Spinal cord (tissue), 10 donors: ENCODE data around the gene WDFY3. TPM values are rescaled to one million over a fixed set of nuclear protein-coding genes. Genes with fewer than 3 reads are reported as not detected.

ENCODE experiments used
- DNase-seq, 6 donors: peaks; one replicate each; pipeline versions ENCODE4 v3.0.0 to v3.0.0-alpha.2; 2013 to 2015; ENCODE audit warnings: low spot score in 6 of 6, low read depth in 4 of 6
- H3K27ac ChIP-seq: one replicate; pipeline ENCODE4 v1.5.1; 2013; ENCODE audit warnings: low read depth, low read length, control low read depth
- H3K27me3 ChIP-seq: one replicate; pipeline ENCODE4 v1.6.1; 2013; ENCODE audit warnings: low read length; ENCODE audit not compliant: control insufficient read depth, insufficient read depth
- H3K36me3 ChIP-seq: one replicate; pipeline ENCODE4 v1.6.1; 2013; ENCODE audit warnings: low read length; ENCODE audit not compliant: control insufficient read depth, insufficient read depth
- H3K4me1 ChIP-seq: one replicate; pipeline ENCODE4 v1.6.1; 2013; ENCODE audit warnings: low read length; ENCODE audit not compliant: control insufficient read depth, insufficient read depth
- H3K4me3 ChIP-seq: one replicate; pipeline ENCODE4 v1.5.1; 2013; ENCODE audit warnings: low read depth, low read length, control low read depth
- H3K9me3 ChIP-seq: one replicate; pipeline ENCODE4 v1.6.1; 2013; ENCODE audit warnings: low read length; ENCODE audit not compliant: control insufficient read depth, insufficient read depth
- WGBS: methylation state at CpG from one replicate; pipeline ENCODE4 v1.1.5; 2013; ENCODE audit warnings: missing lambda C conversion rate; ENCODE audit not compliant: insufficient coverage; 5-methylcytosine and 5-hydroxymethylcytosine counted together
- polyA plus RNA-seq, 2 donors: library from polyadenylated mRNA; unstranded; fragments of 120-200 nt; gene quantifications; one replicate each; pipeline ENCODE4 v1.2.1, GENCODE V29; 2013; ENCODE audit not compliant: insufficient read length in 2 of 2
- total RNA-seq, 2 donors: library from RNA; depleted of rRNA in 1 of 2; stranded (reverse); fragments of 120-200 nt in 1 of 2; fragments of >200 nt in 1 of 2; gene quantifications; one replicate each; pipeline versions ENCODE4 v1.2.3 to v1.2.4, GENCODE V29; 2013 to 2014
- donor health status: healthy.

WDFY3 gene
- total and polyA plus RNA-seq, 4 donors, result 33.7 to 179 (median 78.4) TPM

DNA sequence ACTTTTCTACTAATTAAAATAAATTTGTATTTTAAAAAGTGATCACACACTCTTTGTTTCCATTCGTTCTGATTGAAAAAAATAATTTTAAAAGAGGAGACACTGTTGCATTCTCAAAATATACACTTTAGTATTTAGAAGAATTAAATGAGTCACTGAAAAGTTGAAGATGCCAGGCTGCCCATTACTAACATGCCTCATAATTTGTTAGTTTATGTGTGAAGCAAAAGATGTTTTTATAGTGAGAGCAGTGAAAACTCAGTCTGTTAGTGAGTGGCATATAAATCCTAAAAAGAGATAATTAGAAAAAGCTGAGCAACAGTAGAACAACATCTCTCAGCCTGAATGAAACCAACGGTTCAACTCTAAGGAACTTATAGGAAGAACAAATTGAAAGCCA is 240.1 kb downstream of the WDFY3 start:
- Histone ChIP-seq H3K4me1 (no peaks in the 10 kb centered on the region), H3K36me3 (no peaks in the 10 kb centered on the region), H3K27ac (no peak overlapping the region), H3K27me3 (no peaks in the 10 kb centered on the region), H3K9me3 (no peaks in the 10 kb centered on the region), H3K4me3 (no peak overlapping the region)
- DNase-seq, result no peak
- WGBS, result no CpG with 5 or more reads among the region's 2 CpGs

DNA sequence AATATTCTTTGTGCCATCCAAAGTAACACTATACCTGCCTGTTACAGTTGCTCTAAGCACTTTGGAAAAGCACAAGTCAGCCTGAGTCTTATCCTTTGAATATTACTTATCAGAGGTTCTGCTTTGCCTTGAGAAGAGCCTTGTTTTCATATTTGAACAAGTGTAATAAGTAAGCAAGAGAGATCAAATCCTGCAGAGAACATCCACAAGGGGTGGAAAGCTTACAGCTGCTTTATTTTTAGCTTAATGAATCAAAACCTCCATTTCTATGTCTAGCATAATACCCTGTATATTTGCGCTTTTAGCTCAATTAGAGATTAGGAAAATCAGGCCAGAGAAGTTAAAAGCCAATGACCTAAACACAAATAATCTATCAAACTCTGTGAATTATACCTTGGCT is 243.8 kb downstream of the WDFY3 start:
- DNase-seq, result no peak
- Histone ChIP-seq H3K36me3 (peaks cover 10% of the 10 kb centered on the region), H3K4me3 (no peak overlapping the region), H3K27me3 (no peaks in the 10 kb centered on the region), H3K27ac (no peak overlapping the region), H3K4me1 (no peaks in the 10 kb centered on the region), H3K9me3 (no peaks in the 10 kb centered on the region)
- WGBS, result 60% methylated on average over 1 of the region's 1 CpG

DNA sequence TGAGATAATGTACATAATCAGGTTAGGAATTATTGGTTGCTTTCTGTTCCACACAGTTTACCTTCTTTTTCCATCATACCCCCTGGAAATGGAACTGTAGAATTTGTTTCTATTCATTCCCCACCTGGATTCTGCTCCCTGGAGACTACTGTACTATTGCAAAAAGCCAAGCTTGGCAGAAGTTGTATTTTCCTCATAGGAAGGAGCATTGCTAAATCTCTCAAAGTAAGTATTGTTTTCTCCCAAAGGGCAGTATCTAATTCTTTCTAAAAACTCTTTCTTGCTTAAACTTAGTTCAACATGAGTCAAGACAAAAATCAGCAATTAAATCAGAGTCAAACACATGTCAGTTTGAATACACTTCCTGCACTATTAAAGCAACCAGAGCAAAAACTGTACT is 247.4 kb downstream of the WDFY3 start:
- no peak overlapping the region for H3K4me3 ChIP-seq
- H3K4me1 ChIP-seq, result no peaks in the 10 kb centered on the region
- no peaks in the 10 kb centered on the region for H3K27me3 ChIP-seq
- H3K27ac ChIP-seq, result no peak overlapping the region
- peaks cover 24% of the 10 kb centered on the region for H3K36me3 ChIP-seq
- peak in 1 of 6 donors; percentile 8 for DNase-seq
- H3K9me3 ChIP-seq, result no peaks in the 10 kb centered on the region

DNA sequence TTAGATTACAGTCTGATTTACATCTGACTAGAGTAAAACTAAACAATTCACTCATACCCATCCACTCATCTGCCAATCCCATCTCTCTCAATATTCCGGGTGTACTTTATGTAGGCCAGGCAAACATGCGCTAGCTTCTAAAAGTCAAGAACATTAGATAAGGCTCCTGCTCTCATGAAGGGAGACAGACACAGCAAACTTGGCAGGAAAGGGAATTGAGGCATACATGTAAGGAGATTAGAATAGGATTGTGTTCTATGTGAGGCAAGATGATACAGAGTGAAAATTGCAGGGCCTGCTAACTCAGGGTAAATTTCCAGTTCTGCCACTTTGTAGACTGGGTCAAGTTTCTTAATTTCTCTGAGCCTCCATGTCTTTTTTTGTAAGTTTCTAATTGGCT is 247.8 kb downstream of the WDFY3 start:
- Histone ChIP-seq H3K27me3 (no peaks in the 10 kb centered on the region), H3K36me3 (peaks cover 28% of the 10 kb centered on the region), H3K27ac (no peak overlapping the region), H3K9me3 (no peaks in the 10 kb centered on the region), H3K4me3 (no peak overlapping the region), H3K4me1 (no peaks in the 10 kb centered on the region)
- DNase-seq, result no peak
- WGBS, result no CpG with 5 or more reads among the region's 2 CpGs

DNA sequence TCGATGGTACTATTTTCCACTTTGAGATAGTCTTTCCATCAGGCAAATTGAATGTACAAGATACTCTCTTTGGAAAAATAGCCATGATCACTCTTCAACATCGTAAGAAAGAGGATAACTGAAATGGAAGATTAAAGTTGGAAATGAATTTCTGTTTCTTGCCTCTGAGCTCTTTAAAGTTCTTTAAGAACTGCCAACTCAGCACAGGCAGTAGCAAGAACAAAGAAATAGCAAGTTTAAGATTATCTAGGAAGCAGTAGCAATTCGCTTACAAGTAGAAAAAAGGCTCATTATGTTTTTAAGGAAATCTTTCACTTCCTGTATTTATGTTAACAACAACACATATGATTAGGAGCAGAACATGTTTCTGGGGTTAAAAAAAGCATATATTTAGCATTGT is 255.9 kb downstream of the WDFY3 start:
- Histone ChIP-seq H3K4me1 (no peaks in the 10 kb centered on the region), H3K36me3 (peaks cover 50% of the 10 kb centered on the region), H3K27ac (no peak overlapping the region), H3K4me3 (no peak overlapping the region), H3K9me3 (no peaks in the 10 kb centered on the region), H3K27me3 (no peaks in the 10 kb centered on the region)
- WGBS, result no CpG with 5 or more reads among the region's 3 CpGs
- no peak for DNase-seq

DNA sequence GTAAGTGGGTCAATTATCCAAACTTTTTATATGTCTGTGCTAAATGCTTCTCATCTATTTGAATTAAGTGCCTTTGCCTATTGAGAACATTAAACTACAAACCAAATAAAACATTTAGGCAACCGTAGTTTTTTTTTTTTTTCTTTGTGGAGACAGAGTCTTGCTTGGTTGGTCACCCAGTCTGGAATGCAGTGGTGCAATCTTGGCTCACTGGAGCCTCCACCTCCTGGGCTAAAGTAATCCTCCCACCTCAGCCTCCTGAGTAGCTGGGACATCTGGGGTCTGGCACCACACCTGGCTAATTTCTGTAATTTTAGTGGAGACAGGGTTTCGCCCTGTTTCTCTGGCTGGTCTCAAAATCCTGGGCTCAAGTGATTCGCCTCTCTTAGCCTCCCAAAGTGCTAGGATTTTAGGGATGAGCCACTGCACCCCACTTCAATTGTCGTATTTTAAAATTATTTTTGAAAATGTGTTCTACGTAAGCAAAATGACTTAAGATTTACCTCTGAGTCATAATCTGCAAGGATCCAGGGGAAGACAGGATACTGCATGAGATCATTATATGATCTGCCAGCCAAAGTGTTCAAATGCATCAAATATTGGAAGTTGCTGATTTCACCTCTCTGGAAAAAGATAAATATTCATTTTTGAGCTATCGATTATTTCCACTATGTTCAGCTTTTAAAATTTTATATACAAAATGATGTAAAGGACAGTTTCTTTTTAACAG is 257.9 kb downstream of the WDFY3 start:
- Histone ChIP-seq H3K4me3 (no peak overlapping the region), H3K27ac (no peak overlapping the region), H3K9me3 (no peaks in the 10 kb centered on the region), H3K4me1 (no peaks in the 10 kb centered on the region), H3K36me3 (peaks cover 43% of the 10 kb centered on the region), H3K27me3 (no peaks in the 10 kb centered on the region)
- 100% methylated on average over 1 of the region's 6 CpGs for WGBS
- DNase-seq, result no peak

DNA sequence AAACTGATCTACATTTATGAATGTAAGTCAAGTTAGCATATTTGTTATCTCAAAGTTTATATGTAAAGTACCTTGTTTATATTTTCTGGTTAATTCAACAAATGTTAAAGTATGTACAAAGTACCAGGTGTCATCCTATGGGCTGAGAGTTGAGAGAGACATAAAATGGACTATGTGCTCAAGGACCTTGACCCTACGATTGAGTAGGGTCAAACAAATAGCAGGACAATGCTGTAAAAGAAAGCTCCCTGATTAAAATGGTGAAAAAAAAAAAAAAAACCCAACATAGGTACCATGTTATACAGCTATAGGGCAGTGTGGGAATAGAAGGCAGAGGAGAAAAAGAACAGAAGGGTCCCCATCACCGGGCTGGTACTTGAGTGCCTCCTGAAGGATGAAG is 260.2 kb downstream of the WDFY3 start:
- WGBS, result 100% methylated on average over 1 of the region's 2 CpGs
- no peak for DNase-seq
- no peak overlapping the region for H3K27ac ChIP-seq
- H3K4me1 ChIP-seq, result no peaks in the 10 kb centered on the region
- H3K4me3 ChIP-seq, result no peak overlapping the region
- no peaks in the 10 kb centered on the region for H3K9me3 ChIP-seq
- peaks cover 35% of the 10 kb centered on the region for H3K36me3 ChIP-seq
- H3K27me3 ChIP-seq, result no peaks in the 10 kb centered on the region

DNA sequence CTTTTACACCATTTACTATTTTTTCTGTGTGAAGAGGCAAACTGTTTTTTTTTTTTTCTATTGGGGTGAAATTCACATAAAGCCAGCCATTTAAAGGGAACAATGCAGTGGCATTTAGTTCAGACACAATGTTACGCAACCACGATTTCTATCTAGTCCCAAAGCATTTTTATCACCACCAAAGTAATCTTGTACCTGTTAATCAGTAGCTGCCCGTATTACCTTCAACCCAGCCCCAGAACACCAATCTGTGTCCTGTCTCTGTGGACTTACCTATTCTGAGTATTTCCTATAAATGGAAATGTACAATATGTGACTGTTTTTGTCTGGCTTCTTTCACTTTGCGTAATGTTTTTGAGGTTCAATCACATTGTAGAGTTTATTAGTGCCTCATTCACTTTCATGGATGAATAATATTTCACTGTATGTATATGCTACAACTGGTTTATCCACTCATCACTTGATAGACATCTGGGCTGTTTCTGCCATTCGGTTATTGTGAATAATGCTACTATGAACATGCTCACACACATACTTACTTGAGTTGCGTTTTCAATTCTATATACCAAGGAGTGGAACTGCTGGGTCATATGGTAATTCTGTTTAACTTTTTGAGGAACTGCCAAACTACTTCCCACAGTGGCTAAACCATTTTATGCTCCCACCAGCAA is 267.4 kb downstream of the WDFY3 start:
- 96% methylated on average over 3 of the region's 6 CpGs for WGBS
- H3K36me3 ChIP-seq, result peaks cover 29% of the 10 kb centered on the region

DNA sequence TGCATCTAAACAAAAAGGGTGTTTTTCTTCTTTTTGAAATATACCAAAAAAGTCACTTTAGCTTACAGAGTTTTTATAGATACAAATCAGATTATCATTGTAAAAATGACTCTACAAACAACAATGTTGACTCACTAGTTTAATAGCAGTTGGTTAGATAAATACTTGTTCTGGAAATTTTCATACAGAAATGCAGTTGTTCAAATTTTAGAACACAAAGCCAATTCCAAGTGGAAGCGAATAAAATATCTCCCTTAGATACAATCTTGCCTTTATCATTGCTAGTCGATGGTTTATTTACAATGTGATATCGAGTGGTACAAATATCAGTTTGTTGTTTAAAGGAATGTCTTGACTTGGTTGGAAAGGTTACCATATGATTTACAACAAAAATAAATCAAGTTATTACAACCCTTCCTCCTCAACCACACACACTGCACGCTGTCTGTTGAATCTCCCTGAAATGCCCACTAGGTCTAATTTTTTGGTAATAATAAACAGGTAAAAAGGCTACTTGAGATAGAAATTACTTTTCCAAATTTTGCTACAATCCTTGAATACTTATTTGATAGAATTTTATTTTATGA is 268.8 kb downstream of the WDFY3 start:
- H3K36me3 ChIP-seq, result peaks cover 22% of the 10 kb centered on the region

More for the DNA sequence above, 267.4 kb downstream of the WDFY3 start:
- DNase-seq, result no peak
- Histone ChIP-seq H3K9me3 (no peaks in the 10 kb centered on the region), H3K27me3 (no peaks in the 10 kb centered on the region), H3K4me3 (no peak overlapping the region), H3K4me1 (no peaks in the 10 kb centered on the region), H3K27ac (no peak overlapping the region)

DNA sequence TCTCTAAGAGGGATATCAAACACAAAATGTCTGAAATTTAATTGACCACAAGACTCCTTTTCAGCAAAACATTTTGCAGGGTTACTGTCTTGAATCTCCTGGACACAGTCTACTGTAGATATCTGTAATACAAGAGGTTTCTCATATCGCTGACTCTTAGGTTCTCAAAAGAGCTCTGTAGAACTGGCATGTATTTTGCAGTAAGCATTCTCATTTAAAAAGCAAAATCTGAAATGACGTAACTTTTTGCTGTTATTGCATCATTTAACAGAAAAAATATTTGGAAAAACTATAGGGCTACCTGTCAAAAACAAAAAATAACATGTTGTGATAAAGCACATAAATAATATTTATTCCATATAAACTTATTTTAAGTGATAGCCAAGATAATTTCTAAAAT is 269.3 kb downstream of the WDFY3 start:
- Histone ChIP-seq H3K4me1 (no peaks in the 10 kb centered on the region), H3K4me3 (no peak overlapping the region), H3K9me3 (no peaks in the 10 kb centered on the region), H3K27me3 (no peaks in the 10 kb centered on the region), H3K36me3 (peaks cover 22% of the 10 kb centered on the region), H3K27ac (no peak overlapping the region)
- no peak for DNase-seq
- WGBS, result no CpG with 5 or more reads among the region's 2 CpGs

More for the DNA sequence above, 268.8 kb downstream of the WDFY3 start:
- WGBS, result no CpG with 5 or more reads among the region's 4 CpGs
- H3K27me3 ChIP-seq, result no peaks in the 10 kb centered on the region
- DNase-seq, result no peak
- no peak overlapping the region for H3K27ac ChIP-seq
- no peaks in the 10 kb centered on the region for H3K4me1 ChIP-seq
- H3K4me3 ChIP-seq, result no peak overlapping the region
- H3K9me3 ChIP-seq, result no peaks in the 10 kb centered on the region
